HG02571 (cell line): ENCODE measurements around the gene TRPV3.
"Not testable (repeated sequence)": the region's sequence is repeated elsewhere in the genome, so short reads cannot be mapped to it uniquely, and the experiment has no call there.

Experiments
- ATAC-seq: cut with Tn5 transposase; IDR thresholded peaks from one replicate; pipeline ENCODE4 v1.9.1; 2021; ENCODE audit warnings: mild to moderate bottlenecking, moderate library complexity; ENCODE audit not compliant: unreplicated experiment

The TRPV3 gene

GRCh38 chr17:3475812-3476610, 81.6 kb downstream of the TRPV3 start, which contains the start of gene ASPA:
TSS of gene ASPA (plus strand) at chr17:3475997. CDS start at chr17:3476160, 163 bp downstream.
- ATAC-seq: no peak

GRCh38 chr17:3475251-3475685, 82.3 kb downstream of the TRPV3 start:
- no peak for ATAC-seq

- no peak for ATAC-seq
Measured at GRCh38 chr17:3474212-3474611, 83.4 kb downstream of the TRPV3 start.

DNA sequence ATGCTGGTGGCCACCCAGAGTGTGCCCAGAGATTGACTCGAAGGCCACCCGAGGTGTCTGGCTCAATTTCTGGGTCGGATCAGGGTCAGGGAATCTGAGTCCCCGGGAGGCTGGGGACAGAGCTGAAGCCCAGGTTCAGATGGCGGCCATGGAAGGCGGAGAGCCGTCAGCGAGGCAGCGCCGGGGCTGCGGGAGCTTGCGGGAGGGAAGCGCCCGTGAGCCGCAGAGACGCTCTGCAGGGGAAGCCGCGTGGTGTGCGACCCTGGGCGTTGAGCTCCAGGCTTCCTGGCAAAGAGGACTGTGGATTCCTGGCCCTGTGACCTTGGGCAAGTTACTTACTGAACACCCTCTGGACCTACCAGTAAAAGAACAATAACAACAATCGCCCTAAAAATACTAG, 85.5 kb downstream of the TRPV3 start:
- no peak for ATAC-seq

GRCh38 chr17:3471599-3471998, 86.0 kb downstream of the TRPV3 start, which contains the start of gene SPATA22:
TSS of gene SPATA22 (minus strand) at chr17:3471819. CDS start at chr17:3469325, 2,494 bp downstream.
- ATAC-seq: no peak

- ATAC-seq: no peak
Measured at GRCh38 chr17:3469529-3469928, 88.1 kb downstream of the TRPV3 start.

- not testable (repeated sequence) for ATAC-seq
Measured at GRCh38 chr17:3466355-3466754, 91.3 kb downstream of the TRPV3 start.
